Glomerular visceral epithelial cell (primary cell): ENCODE measurements around the gene DLGAP1.
A peak's percentile ranks its signal among the peaks of the same experiment; 100 is the strongest.

Experiments
- DNase-seq: peaks from one replicate; pipeline ENCODE4 v3.0.0-alpha.2; 2016; ENCODE audit errors: extremely low spot score

DLGAP1 gene

GRCh38 chr18:3821524-3821923 lies 633.6 kb downstream of the DLGAP1 start:
- DNase-seq = no peak

- DNase-seq = no peak
Measured at GRCh38 chr18:3819961-3820360, 635.1 kb downstream of the DLGAP1 start.

- DNase-seq = peak; percentile 95
Measured at GRCh38 chr18:3816610-3817363, 638.3 kb downstream of the DLGAP1 start.

GRCh38 chr18:3815991-3816390 lies 639.1 kb downstream of the DLGAP1 start:
- no peak for DNase-seq

- no peak for DNase-seq
Measured at GRCh38 chr18:3814816-3815215, 640.3 kb downstream of the DLGAP1 start.

GRCh38 chr18:3810296-3810695 lies 644.8 kb downstream of the DLGAP1 start:
- no peak for DNase-seq

GRCh38 chr18:3808985-3809780 lies 645.9 kb downstream of the DLGAP1 start:
- DNase-seq = no peak

- DNase-seq = no peak
Measured at GRCh38 chr18:3806656-3807055, 648.5 kb downstream of the DLGAP1 start.

- no peak for DNase-seq
Measured at GRCh38 chr18:3804336-3804735, 650.8 kb downstream of the DLGAP1 start.

- no peak for DNase-seq
Measured at GRCh38 chr18:3803350-3803749, 651.8 kb downstream of the DLGAP1 start.

GRCh38 chr18:3799515-3799914 lies 655.6 kb downstream of the DLGAP1 start:
- peak; percentile 8 for DNase-seq

- peak; percentile 6 for DNase-seq
Measured at GRCh38 chr18:3798032-3798431, 657.1 kb downstream of the DLGAP1 start.

GRCh38 chr18:3796434-3796833 lies 658.7 kb downstream of the DLGAP1 start:
- no peak for DNase-seq

GRCh38 chr18:3794537-3795348 lies 660.4 kb downstream of the DLGAP1 start:
- DNase-seq = peak; percentile 74

- no peak for DNase-seq
Measured at GRCh38 chr18:3793545-3793944, 661.6 kb downstream of the DLGAP1 start.

- no peak for DNase-seq
Measured at GRCh38 chr18:3793111-3793510, 662.0 kb downstream of the DLGAP1 start.

GRCh38 chr18:3792711-3793110 lies 662.4 kb downstream of the DLGAP1 start:
- DNase-seq = no peak

GRCh38 chr18:3791238-3791637 lies 663.9 kb downstream of the DLGAP1 start:
- no peak for DNase-seq

- peak; percentile 24 for DNase-seq
Measured at GRCh38 chr18:3790703-3791102, 664.4 kb downstream of the DLGAP1 start.

- DNase-seq = no peak
Measured at GRCh38 chr18:3789525-3789924, 665.6 kb downstream of the DLGAP1 start.

GRCh38 chr18:3784949-3785348 lies 670.2 kb downstream of the DLGAP1 start:
- DNase-seq = no peak

- DNase-seq = peak; percentile 26
Measured at GRCh38 chr18:3782901-3783300, 672.2 kb downstream of the DLGAP1 start.
